GM12892 (cell line): ENCODE data around the gene ZNF280B.

ENCODE experiments used
- POLR2A ChIP-seq: IDR thresholded peaks from 2 replicates; pipeline ENCODE4 v1.6.1; 2011; ENCODE audit warnings: low read depth, low read length, control low read depth
- POLR2AphosphoS5 ChIP-seq: IDR thresholded peaks from 2 replicates; pipeline ENCODE4 v1.6.1; 2011; ENCODE audit warnings: low read depth, low read length, control low read depth

DNA sequence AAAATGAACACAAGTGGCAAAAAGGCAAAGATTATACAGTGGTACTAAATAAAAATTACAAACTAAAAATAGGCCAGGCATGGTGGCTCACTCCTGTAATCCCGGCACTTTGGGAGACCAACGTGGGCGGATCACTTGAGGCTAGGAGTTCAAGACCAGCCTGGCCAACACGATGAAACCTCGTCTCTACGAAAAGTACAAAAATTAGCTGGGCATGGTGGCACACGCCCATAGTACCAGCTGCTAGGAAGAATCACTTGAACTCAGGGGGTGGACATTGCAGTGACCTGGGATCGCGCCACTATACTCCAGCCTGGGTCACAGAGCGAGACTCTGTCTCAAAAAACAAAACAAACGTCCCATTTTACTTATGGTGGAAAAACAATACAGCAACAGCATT lies 24.5 kb downstream of the ZNF280B start:
- no peak for TF ChIP-seq POLR2A
- TF ChIP-seq POLR2AphosphoS5: no peak
